Stimulated activated naive CD4-positive, alpha-beta T cell treated with Interleukin-2 at 50 U/mL for 16 hours (primary cell): Measurements from ENCODE around the gene TECR.
"Not testable (repeated sequence)": the region's sequence is repeated elsewhere in the genome, so short reads cannot be mapped to it uniquely, and the experiment has no call there.

Source experiments
- DNase-seq: peaks from one replicate; lab custom pipeline; 2025; lab: John Stamatoyannopoulos, UW

The TECR gene

DNA sequence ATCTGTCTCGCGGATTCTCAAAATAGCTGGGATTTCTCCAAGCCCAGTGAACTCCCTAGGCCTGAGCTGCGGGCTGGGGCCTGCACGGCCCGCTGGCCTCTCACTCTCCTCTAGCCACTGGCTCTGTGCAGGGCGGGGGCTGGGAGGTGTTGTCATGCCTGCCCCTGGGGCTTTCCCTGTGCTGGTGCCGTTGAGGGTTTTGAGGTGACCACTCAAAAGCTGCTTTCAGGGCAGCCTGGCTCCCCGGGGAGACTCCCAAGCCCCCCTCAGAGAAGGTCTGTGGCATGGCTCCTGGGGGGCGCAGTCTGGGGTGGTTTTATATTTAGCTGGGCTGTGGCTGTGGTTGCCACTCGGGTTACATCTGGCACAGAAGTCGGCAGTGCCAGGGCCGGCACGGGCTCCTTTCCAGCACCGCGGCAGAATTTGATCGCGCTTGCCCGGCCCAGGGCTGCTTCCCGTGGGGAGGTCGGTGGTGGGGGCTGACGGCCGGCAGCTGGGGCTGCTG lies 32.5 kb downstream of the TECR start:
- no peak for DNase-seq

DNA sequence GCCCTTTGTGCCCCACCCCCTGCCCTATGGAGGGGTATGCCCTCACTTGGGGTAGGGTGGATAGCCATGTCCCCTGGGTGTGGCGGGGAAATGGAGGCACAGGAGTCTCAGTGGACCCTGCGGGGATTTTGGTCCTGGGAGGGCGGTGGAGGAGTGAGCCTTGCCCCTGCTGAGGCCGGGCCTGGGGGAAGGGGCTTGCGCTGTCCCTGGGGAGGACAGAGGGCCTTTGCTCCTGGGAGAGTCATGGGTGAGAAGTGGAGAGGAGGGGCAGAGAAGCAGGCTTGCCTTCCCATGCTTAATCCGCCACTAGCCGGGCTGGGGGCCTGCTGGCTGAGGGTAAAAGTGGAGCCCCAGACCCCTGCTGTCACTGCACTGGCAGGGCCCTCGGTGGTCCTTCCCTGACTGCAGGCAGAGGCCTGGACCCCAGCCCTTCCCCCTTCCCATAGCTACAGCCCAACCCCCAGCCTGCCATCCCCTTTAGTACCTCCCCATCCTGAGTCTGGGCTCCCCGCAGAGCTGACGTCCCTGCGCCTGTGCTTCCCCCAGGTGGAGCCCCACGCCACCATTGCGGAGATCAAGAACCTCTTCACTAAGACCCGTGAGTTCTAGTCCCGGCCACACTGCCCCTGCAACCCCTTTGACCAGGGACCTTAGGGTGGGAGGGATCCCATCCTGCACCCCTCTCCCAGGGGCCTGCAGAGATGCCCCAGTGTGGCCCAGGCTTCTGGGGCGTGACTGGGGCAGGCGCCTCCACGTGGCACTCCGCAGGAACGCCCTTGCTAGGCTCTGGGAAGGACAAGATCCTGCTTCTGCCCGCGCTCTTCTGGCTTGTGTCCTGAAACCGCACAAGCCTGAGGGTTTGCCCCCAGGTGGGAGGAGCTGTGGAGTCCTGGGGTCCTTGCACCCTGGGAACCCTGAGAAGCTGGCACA lies 33.5 kb downstream of the TECR start:
- no peak for DNase-seq

DNA sequence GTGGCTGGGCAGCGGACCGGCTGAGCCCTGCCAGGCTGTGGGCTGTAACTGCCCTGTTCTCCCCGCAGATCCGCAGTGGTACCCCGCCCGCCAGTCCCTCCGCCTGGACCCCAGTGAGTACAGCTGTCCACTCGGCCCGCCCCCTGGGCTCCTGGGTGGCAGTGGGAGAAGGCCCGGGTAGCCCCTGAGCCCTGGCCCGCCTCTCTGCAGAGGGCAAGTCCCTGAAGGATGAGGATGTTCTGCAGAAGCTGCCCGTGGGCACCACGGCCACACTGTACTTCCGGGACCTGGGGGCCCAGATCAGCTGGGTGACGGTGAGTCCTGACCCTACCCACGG lies 34.2 kb downstream of the TECR start:
- DNase-seq, result no peak

DNA sequence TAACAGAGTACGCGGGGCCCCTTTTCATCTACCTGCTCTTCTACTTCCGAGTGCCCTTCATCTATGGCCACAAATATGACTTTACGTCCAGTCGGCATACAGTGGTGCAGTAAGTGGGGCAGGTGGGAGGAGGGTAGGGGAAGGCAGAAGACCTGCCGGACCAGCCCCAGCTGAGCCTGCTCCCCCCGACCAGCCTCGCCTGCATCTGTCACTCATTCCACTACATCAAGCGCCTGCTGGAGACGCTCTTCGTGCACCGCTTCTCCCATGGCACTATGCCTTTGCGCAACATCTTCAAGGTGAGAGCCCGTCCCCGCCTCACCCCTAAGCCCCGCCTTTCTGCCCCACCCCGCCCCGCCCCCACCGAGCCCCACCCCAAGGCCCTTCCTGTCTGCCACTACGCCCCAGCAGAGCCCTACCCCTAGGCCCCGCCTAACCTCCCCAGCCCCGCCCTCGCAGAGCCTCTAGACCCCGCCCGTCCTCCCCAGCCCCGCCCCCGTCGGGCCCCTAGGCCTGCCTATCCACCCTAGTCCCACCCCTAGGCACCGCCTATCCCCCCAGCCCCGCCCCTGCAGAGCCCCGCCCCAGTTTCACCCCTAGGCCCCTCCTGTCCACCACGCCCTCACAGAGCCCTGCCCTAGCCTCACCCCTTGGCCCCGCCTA lies 34.7 kb downstream of the TECR start:
- DNase-seq, result peak; percentile 19

DNA sequence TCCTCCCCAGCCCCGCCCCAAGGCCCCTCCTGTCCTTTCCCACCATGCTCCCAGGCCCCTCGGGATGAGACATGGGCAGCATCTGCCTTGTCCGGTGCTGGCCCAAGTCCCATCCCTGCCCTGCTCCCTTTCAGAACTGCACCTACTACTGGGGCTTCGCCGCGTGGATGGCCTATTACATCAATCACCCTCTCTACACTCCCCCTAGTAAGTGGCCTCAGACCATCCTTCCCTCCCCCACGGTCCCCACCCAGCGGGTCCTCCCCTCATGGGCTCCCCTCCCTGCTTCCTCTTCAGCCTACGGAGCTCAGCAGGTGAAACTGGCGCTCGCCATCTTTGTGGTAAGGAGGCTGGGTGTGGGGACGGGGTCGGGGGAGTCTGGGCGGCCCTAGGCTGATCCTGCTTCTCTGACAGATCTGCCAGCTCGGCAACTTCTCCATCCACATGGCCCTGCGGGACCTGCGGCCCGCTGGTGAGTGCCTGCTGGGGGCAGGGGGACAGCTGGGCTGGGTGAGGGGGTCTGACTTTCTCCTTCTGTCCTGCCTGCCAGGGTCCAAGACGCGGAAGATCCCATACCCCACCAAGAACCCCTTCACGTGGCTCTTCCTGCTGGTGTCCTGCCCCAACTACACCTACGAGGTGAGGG lies 35.4 kb downstream of the TECR start:
- not testable (repeated sequence) for DNase-seq

DNA sequence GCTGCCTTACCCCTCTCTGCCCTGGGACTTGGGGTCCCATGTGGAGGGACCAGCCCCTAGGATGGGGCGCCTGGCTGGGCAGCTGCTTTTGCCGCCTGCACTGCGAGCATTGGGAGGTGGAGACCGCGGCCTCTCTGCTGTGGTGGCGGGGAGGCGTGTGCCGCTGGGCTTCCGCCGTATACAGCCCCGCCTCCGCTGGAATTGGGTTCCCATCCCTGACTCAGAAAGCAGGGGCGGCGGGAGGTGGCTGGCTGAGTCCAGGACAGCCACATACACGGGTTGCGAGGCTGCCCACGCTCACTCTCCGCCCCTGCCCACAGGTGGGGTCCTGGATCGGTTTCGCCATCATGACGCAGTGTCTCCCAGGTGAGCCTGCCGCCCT lies 35.9 kb downstream of the TECR start:
- no peak for DNase-seq

DNA sequence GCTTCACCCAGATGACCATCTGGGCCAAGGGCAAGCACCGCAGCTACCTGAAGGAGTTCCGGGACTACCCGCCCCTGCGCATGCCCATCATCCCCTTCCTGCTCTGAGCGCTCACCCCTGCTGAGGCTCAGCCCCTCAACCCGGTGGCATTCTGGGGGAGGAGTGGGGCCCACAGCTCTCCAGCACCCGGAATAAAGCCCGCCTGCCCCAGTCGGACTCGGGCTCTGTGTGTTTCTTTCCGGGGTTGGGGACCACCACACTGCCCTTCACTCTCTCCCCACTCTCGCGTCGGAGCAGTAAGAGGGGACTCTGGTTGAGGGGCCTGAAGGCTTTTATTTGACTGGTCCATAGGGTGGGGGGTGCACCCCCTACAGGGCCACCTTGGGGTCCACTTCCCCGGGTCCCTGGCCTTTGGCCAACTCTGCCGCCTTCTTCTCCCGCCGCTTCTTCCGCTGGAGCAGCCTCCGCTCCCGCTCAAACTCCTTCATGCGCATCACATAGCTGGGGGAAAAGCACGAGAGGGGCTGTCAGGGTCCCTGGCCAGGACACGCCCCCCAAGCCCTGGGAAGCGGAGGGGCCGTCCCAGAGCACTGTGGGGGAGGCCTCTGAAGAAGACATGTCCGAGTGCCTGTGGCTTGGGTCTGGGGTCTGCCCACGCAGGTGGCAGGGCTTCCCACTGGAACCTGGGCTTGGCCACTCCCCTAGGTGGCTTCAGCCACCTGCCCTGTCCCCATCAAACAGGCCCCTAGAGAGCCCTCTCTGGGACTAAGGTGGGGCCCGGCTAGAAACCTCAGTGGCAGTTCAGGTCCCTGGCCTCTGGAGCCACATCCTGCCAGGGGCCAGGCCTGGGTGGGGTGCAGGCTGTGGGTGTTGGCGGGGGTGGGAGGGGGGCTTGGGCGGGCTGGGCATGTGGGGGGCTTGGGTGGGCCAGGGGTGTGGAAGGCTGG lies 36.6 kb downstream of the TECR start:
- no peak for DNase-seq

DNA sequence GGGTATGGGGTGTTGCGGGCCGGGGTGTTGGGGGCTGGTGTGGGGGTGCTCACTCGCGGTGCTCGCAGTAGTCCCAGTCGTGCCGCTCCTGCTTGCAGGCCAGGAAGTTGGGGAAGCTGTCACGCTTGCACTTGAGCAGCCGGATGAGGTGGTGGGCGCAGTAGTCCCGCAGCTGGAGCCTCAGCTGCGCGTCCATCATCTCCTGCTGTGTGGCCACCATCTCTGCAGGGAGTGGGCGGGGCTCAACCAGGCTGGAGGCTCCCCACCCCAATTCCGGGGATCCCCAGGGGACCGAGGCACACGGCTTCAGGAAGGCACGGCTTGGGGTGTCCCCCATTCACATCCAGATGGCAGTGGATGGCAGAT lies 37.3 kb downstream of the TECR start:
- no peak for DNase-seq

DNA sequence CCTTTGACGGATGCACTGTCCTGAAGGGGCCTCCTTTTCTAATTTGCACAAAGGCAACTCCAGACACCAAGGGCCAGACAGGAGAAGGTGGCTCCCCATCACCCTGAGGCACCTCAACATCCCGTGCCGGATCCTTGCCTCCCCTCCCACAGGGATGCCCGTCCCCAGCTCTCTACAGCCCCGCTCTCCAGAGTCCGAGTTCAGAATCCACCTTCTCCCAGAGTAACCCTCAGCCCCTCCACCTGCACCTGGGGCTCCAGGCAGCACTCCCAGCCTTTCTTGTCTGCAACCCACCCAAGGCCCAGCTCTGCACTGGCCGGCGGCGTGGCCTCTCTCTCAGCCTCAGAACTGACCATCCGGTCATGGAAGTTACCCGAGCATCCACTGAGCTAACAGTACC lies 37.7 kb downstream of the TECR start:
- DNase-seq, result no peak

DNA sequence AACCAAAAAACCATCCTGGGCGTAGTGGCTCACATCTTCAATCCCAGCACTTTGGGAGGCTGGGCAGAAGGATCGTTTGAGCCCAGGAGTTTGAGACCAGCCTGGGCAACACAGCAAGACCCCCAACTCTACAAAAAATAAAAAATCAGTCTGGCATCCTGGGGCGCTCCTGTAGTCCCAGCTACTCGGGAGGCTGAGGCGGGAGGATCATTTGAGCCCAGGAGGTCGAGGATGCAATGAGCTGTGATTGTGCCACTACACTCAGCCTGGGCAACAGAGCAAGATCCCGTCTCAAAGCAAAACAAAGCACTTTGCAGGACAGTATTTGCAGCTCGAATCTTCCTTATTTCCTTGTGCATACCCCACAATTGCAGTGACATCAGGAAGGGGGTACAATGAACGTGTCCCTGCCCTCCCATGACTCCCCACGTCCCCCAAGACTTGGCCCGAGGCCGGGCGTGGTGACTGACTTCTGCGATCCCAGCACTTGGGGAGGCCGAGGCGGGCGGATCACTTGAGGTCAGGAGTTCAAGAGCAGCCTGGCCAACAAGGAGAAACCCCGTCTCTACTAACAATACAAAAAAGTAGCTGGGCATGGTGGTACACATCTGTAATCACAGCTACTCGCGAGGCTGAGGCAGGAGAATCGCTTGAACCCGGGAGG lies 41.6 kb downstream of the TECR start:
- DNase-seq, result no peak

DNA sequence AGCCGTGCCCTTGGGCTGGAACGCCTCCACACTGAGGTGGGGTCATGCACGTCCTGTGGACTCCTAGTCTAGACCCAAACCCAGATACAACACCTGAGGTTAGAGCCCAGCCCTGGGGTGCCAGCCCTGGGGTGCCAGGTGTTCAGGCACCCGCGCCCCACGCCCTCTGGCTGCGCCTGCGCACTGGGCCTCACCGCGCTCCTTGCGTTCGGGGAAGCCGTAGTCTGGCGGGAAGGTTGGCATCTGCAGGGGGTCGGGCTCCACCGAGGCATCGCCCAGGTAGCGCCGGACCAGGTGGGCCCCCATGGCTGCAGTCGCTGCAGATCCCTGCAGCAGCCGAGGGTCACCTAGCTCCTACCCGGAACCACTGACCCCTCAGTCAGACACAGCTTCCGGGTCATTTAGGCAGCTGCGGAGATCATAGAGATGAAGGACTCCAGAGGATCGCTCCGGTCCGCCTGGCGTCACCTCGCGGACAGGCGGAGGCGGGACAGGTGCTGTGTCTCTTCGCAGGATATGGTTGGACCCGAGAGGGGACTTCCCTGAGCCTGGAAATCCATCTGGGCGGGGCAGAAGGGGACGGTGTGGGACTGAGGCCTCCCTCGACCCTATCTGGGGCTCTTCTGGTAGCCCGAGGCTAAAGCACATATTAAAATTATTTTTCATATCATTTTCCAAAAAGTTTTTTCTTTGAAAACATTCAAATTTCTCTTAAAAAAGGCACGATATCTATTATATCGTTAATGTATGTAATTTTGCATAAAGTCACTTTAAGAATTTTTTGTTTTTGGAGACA lies 42.5 kb downstream of the TECR start, which contains the start of gene NDUFB7:
TSS of gene NDUFB7 (minus strand) at position 372 of the 796 bp plus-strand sequence. CDS start at position 306, 66 bp downstream.
- DNase-seq, result peak; percentile 91

DNA sequence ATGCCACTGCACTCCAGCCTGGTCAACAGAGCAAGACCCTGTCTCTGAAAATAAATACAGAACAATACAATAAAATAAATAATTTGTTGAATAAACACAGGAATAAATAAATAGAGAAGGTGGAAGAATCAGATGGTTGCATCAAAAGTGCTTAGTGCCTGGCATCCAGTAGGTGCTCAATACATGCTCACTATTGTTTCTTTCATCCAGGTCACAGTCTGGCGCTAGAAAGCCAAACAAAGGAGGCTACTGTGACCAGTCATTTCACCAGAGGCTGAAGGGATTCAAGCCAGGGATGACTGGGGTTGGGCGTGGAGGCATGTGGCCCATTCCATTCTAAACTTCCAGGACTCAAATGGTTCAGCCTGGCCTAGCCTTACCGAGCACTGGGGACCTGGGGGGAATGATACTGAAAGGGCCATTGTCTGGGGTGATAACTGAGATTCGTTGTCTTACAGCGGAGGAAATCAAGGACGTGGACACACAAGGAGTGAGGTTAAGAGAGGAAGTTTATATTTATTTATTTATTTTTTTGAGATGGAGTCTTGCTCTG lies 46.1 kb downstream of the TECR start:
- DNase-seq, result no peak

DNA sequence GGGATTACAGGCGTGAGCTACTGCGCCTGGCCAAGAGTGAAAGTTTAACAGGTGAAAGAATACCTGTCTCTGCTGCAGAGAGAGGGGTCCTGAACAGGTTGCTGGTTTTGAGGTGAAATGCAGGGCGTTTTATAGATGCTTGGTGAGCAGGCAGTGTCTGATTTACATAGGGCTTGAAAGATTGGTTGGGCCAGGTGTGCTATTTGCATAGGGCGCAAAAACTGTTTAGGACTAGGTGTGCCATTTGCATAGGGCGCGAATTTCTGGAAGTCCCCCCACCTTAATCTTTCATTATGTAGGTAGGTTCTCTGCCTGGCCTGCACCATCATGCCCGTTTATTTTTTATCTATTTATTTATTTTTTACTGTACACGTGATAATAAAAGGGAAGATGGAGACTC lies 47.0 kb downstream of the TECR start:
- DNase-seq, result no peak

DNA sequence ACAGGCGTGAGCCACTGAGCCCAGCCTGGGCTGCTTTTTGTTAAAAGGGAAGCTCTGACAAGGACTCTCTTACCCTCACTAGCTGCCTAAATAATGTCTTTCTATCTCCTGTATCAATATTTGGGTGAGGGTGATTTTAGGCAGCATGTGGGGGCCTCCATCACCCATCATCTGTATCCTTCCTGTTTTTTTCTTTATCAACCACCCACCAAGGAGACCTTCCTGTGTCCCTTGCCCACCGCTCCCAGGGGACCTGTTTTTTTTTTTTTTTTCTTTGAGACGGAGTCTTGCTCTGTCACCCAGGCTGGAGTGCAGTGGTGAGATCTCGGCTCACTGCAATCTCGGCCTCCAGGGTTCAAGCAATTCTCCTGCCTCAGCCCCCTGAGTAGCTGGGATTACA lies 47.9 kb downstream of the TECR start:
- no peak for DNase-seq

DNA sequence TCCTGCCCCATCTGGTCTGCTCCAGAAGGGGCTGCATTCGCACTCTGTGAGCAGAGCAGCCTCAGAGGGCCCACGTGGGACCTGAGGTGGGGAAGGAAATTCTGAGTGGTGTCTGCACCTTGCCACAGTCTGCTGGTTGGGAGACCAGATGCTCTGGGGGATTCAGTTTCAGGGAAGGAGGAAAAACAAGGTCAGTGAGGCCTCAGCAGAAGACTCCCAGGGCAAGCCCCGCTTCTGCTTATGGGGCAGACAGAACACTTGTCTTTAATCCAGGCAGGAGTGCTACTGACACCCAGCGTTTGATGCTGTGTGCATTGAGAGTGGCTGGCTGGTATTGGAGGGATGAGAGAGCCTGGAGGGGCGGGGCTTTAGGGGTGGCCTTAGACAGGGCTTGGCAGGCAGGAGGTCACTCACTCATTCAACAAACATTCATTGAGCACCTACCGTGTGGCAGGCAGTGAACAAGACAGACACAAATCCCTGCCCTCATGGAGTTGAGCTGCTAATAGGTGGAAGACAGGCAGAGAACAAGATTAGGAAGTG lies 48.6 kb downstream of the TECR start:
- DNase-seq, result no peak

DNA sequence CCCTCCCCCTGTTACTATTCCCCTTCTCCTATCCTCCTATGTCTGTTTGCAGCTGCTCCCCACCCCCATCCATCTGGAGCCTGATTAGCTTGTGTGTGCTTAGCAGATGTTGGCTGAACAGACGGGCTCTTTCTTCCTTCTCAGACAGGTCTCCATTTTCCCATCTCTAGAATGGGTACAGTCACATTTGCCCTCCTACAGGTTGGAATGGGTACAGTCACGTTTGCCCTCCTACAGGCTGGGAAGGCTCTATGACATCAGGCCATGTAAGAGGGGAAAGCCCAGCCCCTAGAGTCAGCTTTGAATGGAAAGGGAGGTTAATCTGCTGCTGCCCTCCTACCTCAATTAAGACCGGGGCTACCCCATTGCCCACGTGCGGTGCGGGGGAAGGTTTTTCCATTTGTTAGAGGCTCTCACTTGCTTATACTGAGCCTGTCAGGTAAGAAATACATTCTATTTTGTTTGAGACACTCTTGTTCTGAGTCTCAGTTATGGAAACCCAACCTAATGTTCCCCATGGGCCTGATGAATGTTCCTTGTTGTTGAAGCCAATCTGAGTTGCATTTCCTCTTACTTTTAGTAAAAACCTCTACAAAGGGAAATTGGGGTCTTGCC lies 51.3 kb downstream of the TECR start:
- DNase-seq, result peak; percentile 83

DNA sequence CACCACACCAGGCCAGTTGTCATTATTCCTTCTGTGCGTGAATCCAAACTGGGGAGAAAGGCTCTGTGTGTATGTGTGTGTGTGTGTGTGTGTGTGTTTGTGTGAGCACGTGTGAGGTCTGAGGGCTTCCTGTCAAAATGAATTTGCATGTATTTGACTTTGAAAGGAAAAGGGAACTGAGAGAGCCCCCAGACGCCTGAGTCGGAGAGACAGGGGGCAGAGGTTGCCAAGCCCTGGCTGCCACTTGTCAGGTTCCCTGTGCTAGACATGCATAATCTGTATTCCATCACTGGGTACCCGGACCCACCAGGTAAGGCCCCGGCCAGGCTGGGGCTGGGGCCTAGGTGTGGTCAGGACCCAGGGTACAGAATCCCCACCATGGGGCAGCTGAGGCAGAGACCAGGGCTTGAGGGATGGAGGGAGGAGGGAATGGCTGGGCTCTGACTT lies 53.5 kb downstream of the TECR start, which contains the start of gene CLEC17A:
TSS of gene CLEC17A (plus strand) at position 191 of the 447 bp plus-strand sequence. CDS start at position 268, 77 bp downstream.
- no peak for DNase-seq

DNA sequence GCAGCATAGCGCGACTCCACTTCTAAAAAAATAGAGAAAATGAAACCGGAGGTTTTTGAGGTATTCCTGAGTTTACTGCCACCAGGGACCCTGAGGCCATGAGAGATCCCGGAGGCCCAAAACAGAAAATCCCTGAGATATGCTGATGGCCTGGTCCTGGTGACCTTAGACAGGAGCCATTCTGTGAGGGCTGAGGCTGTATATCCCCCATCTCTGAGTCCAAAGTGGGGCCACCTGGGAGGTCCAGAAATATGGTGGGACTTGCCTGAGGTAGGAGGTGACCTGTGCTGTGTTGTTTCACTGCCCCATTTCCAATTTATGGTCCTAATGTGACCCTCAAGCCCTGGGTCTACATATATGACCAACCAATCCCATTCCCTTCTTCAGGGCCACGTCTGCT lies 55.0 kb downstream of the TECR start:
- not testable (repeated sequence) for DNase-seq

DNA sequence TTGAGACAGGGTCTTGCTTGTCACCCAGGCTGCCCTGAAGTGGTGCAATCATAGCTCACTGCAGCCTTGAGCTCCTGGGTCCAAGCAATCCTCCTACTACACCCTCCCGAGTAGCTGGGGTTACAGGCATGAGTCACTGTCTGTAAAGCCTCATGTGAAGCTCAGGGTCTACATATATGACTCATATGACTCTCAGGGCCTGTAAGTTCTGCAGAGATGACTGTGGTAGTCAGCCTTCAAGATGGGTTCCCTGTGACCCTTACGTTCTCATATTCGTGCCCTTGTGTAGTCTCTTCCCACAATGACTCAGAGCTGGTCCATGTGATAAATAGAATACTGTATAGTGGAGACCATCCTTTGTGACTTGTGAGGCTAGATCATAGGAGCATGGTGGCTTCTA lies 55.8 kb downstream of the TECR start:
- DNase-seq, result peak; percentile 57
